PC-3 (cell line): ENCODE measurements around the gene RGS8. TPM values are rescaled to one million over a fixed set of nuclear protein-coding genes. Genes with fewer than 3 reads are reported as not detected.

ENCODE experiments used
- ATAC-seq: fragments of 200-7000 bp; cut with Tn5 transposase; 2 replicates; pipeline ENCODE4 v1.9.1; 2020; ENCODE audit warnings: mild to moderate bottlenecking, moderate library complexity
- BruUV-seq: library from RNA; stranded (reverse); fragments of 400-500 nt; replicated peaks from 2 replicates; lab custom pipeline; 2021; lab: Mats Ljungman, UMichigan
- CTCF ChIA-PET: fragments of 300-600 bp; sonication (Branson Sonifier 250); formaldehyde crosslinking; loops from one replicate; lab custom pipeline; 2022; ENCODE audit warnings: antibody characterized with exemption; lab: Charles Lee
- POLR2A ChIA-PET: fragments of 300-600 bp; sonication (Branson Sonifier 250); formaldehyde crosslinking; loops from one replicate; lab custom pipeline; 2022; ENCODE audit warnings: antibody characterized with exemption; ENCODE audit not compliant: unreplicated experiment; lab: Charles Lee
- DNase-seq: peaks from one replicate; pipeline ENCODE4 v3.0.0-alpha.2; 2015
- H2AFZ ChIP-seq: fragments of 300-600 bp; sonication (generic); 2 replicates; pipeline ENCODE4 v1.6.0; 2016; ENCODE audit warnings: antibody characterized with exemption, low read length
- H3F3A ChIP-seq: fragments of 300-600 bp; sonication (generic); one replicate; pipeline ENCODE4 v1.6.0; 2017; ENCODE audit warnings: antibody characterized with exemption, low read length, control low read depth, mild to moderate bottlenecking; ENCODE audit not compliant: unreplicated experiment
- H3K27ac ChIP-seq: fragments of 300-600 bp; sonication (generic); 2 replicates; pipeline ENCODE4 v1.5.1; 2016; ENCODE audit warnings: mild to moderate bottlenecking, low read length
- H3K27me3 ChIP-seq: fragments of 300-600 bp; sonication (generic); 2 replicates; pipeline ENCODE4 v1.6.1; 2016; ENCODE audit warnings: low read length, mixed read lengths
- H3K36me3 ChIP-seq: fragments of 300-600 bp; sonication (generic); 2 replicates; pipeline ENCODE4 v1.6.1; 2016; ENCODE audit warnings: low read depth, mixed run types, low read length, mixed read lengths
- H3K4me1 ChIP-seq: fragments of 300-600 bp; sonication (generic); 2 replicates; pipeline ENCODE4 v1.5.1; 2016; ENCODE audit warnings: low read length; ENCODE audit not compliant: insufficient read depth
- H3K4me2 ChIP-seq: fragments of 300-600 bp; sonication (generic); 2 replicates; pipeline ENCODE4 v1.6.0; 2016; ENCODE audit warnings: low read length
- H3K4me3 ChIP-seq: fragments of 300-600 bp; sonication (generic); 2 replicates; pipeline ENCODE4 v1.5.1; 2016; ENCODE audit warnings: mild to moderate bottlenecking, low read length, mixed read lengths
- H3K79me2 ChIP-seq: fragments of 300-600 bp; sonication (generic); 2 replicates; pipeline ENCODE4 v1.6.1; 2017; ENCODE audit warnings: low read length, mixed read lengths
- H3K9ac ChIP-seq: fragments of 300-600 bp; sonication (generic); 2 replicates; pipeline ENCODE4 v1.6.0; 2016; ENCODE audit warnings: mild to moderate bottlenecking, low read length
- H3K9me2 ChIP-seq: fragments of 300-600 bp; sonication (generic); replicated peaks from 2 replicates; pipeline ENCODE4 v1.6.1; 2016; ENCODE audit warnings: mixed run types, low read length, mixed read lengths
- H3K9me3 ChIP-seq: fragments of 300-600 bp; sonication (generic); 2 replicates; pipeline ENCODE4 v1.6.1; 2016; ENCODE audit warnings: low read length, mixed read lengths
- H4K20me1 ChIP-seq: fragments of 300-600 bp; sonication (generic); 2 replicates; pipeline ENCODE4 v1.6.1; 2016; ENCODE audit warnings: low read length, mixed read lengths
- EZH2 ChIP-seq: fragments of 300-600 bp; sonication (generic); IDR thresholded peaks from one replicate; pipeline ENCODE4 v1.6.1; 2017; ENCODE audit warnings: antibody characterized with exemption, mild to moderate bottlenecking, low read length; ENCODE audit not compliant: unreplicated experiment
- EZH2phosphoT487 ChIP-seq: fragments of 300-600 bp; sonication (generic); IDR thresholded peaks from 2 replicates; pipeline ENCODE4 v1.6.1; 2018; ENCODE audit warnings: mild to moderate bottlenecking, antibody characterized with exemption, low read length, borderline replicate concordance
- intact Hi-C: fragments of 100-400 bp; cut with micrococcal nuclease; formaldehyde crosslinking; loops from 2 replicates; pipeline ENCODE4 v1.9.0; 2023
- total RNA-seq: library from RNA; depleted of rRNA; stranded (reverse); fragments of >200 nt; gene quantifications from 2 replicates; pipeline ENCODE4 v1.2.3, GENCODE V29; 2014
- TF ChIP-seq, protein P1 (sequence below): fragments of 300-600 bp; sonication (generic); conservative IDR thresholded peaks from 2 replicates; pipeline ENCODE4 v1.5.1; 2017; ENCODE audit warnings: antibody characterized with exemption, low read depth, mild to moderate bottlenecking, low read length

The RGS8 gene
- total RNA-seq, 1 experiment from 2014 or later = not detected

DNA sequence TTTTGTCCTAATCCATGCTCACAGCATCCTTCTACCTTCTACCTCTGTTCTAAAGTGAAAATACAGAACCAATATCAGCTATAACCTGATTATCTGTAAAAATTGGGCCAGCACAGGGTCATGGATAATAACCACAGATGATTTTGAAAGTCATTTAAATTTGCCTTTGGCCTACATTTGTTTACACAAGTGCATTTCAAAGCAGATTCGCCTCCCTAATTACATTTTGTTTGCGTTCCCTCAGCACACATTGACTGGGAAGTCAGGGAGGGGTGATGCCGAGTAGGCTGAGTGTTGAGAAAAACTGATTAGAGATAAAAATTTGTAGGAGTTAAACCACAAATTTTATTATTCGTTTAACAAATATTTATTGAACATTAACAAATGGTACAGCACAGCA lies 19.2 kb upstream of the RGS8 start:
- Histone ChIP-seq H3K9me2 (no peaks in the 10 kb centered on the region), H4K20me1 (no peaks in the 10 kb centered on the region), H3K27me3 (no peaks in the 10 kb centered on the region), H3K9ac (no peak overlapping the region), H3K4me3 (no peak overlapping the region), H2AFZ (no peak overlapping the region), H3K4me2 (no peak overlapping the region), H3K9me3 (no peaks in the 10 kb centered on the region), H3K79me2 (no peaks in the 10 kb centered on the region), H3K27ac (no peak overlapping the region), H3F3A (no peaks in the 10 kb centered on the region), H3K36me3 (no peaks in the 10 kb centered on the region), H3K4me1 (no peaks in the 10 kb centered on the region)
- CTCF ChIA-PET = no interaction called here
- TF ChIP-seq, protein P1, sequence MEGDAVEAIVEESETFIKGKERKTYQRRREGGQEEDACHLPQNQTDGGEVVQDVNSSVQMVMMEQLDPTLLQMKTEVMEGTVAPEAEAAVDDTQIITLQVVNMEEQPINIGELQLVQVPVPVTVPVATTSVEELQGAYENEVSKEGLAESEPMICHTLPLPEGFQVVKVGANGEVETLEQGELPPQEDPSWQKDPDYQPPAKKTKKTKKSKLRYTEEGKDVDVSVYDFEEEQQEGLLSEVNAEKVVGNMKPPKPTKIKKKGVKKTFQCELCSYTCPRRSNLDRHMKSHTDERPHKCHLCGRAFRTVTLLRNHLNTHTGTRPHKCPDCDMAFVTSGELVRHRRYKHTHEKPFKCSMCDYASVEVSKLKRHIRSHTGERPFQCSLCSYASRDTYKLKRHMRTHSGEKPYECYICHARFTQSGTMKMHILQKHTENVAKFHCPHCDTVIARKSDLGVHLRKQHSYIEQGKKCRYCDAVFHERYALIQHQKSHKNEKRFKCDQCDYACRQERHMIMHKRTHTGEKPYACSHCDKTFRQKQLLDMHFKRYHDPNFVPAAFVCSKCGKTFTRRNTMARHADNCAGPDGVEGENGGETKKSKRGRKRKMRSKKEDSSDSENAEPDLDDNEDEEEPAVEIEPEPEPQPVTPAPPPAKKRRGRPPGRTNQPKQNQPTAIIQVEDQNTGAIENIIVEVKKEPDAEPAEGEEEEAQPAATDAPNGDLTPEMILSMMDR = no peak
- TF ChIP-seq EZH2 (no peak), EZH2phosphoT487 (no peak)
- POLR2A ChIA-PET = no interaction called here
- BruUV-seq = no TSS peak
- DNase-seq = no peak
- no peak for ATAC-seq
- intact Hi-C loops = no loop called here

- ATAC-seq = no peak
- H2AFZ ChIP-seq = no peak overlapping the region
- no peak for DNase-seq
- no peaks in the 10 kb centered on the region for H3K79me2 ChIP-seq
- no peak overlapping the region for H3K9ac ChIP-seq
- H3K36me3 ChIP-seq = no peaks in the 10 kb centered on the region
- no peak overlapping the region for H3K4me2 ChIP-seq
- H4K20me1 ChIP-seq = no peaks in the 10 kb centered on the region
- intact Hi-C loops = no loop called here
- CTCF ChIA-PET = no interaction called here
- no peaks in the 10 kb centered on the region for H3F3A ChIP-seq
- H3K4me1 ChIP-seq = no peaks in the 10 kb centered on the region
- no peaks in the 10 kb centered on the region for H3K9me3 ChIP-seq
- TF ChIP-seq EZH2phosphoT487 (no peak), EZH2 (no peak)
- TF ChIP-seq, protein P1 = no peak
- H3K9me2 ChIP-seq = no peaks in the 10 kb centered on the region
- H3K4me3 ChIP-seq = no peak overlapping the region
- no peak overlapping the region for H3K27ac ChIP-seq
- POLR2A ChIA-PET = no interaction called here
- H3K27me3 ChIP-seq = no peaks in the 10 kb centered on the region
- no TSS peak for BruUV-seq
These were observed 18.6 kb upstream of the RGS8 start for GRCh38 chr1:182702826-182703524.

GRCh38 chr1:182700351-182700709 lies 15.9 kb upstream of the RGS8 start:
- Histone ChIP-seq H3K9me2 (no peaks in the 10 kb centered on the region), H2AFZ (no peak overlapping the region), H3K4me2 (no peak overlapping the region), H3K9ac (no peak overlapping the region), H3K27ac (no peak overlapping the region), H3K9me3 (no peaks in the 10 kb centered on the region), H3K79me2 (no peaks in the 10 kb centered on the region), H3K36me3 (no peaks in the 10 kb centered on the region), H4K20me1 (no peaks in the 10 kb centered on the region), H3K4me1 (no peaks in the 10 kb centered on the region), H3K27me3 (no peaks in the 10 kb centered on the region), H3K4me3 (no peak overlapping the region), H3F3A (no peaks in the 10 kb centered on the region)
- TF ChIP-seq EZH2phosphoT487 = no peak
- no peak for TF ChIP-seq EZH2
- TF ChIP-seq, protein P1 = no peak
- BruUV-seq = no TSS peak
- DNase-seq = no peak
- intact Hi-C loops = no loop called here
- POLR2A ChIA-PET = no interaction called here
- CTCF ChIA-PET = no interaction called here
- no peak for ATAC-seq
